BLaER1 treated with 17β-estradiol and CSF1 and Interleukin-3, amounts not matched to agents 10 nM and 100 nM (cell line): ENCODE results near the gene C10orf62.

Experiments
- H3K27ac ChIP-seq, 11 experiments: shearing (Covaris generic); formaldehyde crosslinking; 2 replicates each; pipeline ENCODE4 v1.8.1; 2022
- H3K27me3 ChIP-seq, 11 experiments: shearing (Covaris generic); formaldehyde crosslinking; 2 replicates each; pipeline ENCODE4 v1.8.1; 2022
- H3K36me3 ChIP-seq, 11 experiments: shearing (Covaris generic); formaldehyde crosslinking; 2 replicates each; pipeline ENCODE4 v1.8.1; 2022
- H3K4me1 ChIP-seq, 10 experiments: shearing (Covaris generic); formaldehyde crosslinking; 2 replicates each; pipeline ENCODE4 v1.8.1; 2022
- H3K4me2 ChIP-seq, 11 experiments: shearing (Covaris generic); formaldehyde crosslinking; 2 replicates each; pipeline ENCODE4 v1.8.1; 2022
- H3K4me3 ChIP-seq, 10 experiments: shearing (Covaris generic); formaldehyde crosslinking; 2 replicates each; pipeline ENCODE4 v1.8.1; 2022
- H3K9ac ChIP-seq, 11 experiments: shearing (Covaris generic); formaldehyde crosslinking; 2 replicates each; pipeline ENCODE4 v1.8.1; 2022
- H3K9me3 ChIP-seq, 11 experiments: shearing (Covaris generic); formaldehyde crosslinking; replicated peaks in 1 of 11; 2 replicates each; pipeline ENCODE4 v1.8.1; 2022
- H4K20me1 ChIP-seq, 11 experiments: shearing (Covaris generic); formaldehyde crosslinking; 2 replicates each; pipeline ENCODE4 v1.8.1; 2022
- Cebpa-rat ChIP-seq, 11 experiments: shearing (Covaris generic); IDR thresholded peaks; 2 replicates each; pipeline ENCODE4 v1.8.1; 2022

The C10orf62 gene, protein sequence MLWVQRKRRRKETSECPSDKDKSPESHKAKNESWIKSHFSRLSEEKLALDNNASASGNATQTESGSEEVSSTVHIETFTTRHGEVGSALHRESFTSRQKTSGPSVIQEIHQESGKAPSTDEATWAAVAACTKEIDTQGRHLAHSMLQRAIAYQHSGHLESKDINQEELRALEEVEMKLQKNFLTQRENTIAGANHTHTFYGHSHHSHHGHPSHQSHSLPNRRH

DNA sequence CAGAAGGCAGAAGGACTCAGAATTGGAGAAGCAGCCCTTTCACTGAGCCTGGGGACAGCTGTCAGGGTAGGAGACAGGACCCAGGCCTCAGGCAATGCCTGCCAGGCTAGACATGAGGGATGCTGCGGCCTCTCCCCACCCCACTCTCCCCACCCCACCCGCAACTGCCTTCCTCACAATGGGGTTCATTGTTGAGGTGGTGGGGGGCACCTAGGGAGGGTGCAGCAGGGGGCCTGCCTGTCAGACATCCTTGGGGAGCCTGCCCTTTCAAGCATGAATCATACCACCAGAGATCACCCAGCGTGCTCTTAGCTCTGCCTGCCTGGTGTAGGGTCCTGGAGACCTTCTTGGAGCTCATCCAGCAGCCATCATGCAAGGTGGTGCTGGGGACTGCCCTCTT, at the start of gene C10orf62:
C10orf62 (plus strand) TSS at position 243 of the 400 bp plus-strand sequence. CDS start 177 bp downstream, outside the sequence.
- no peak within 1 kb of the TSS for H3K27ac ChIP-seq
- no peaks in the 10 kb centered on the region for H4K20me1 ChIP-seq
- no peaks in the 10 kb centered on the region for H3K36me3 ChIP-seq
- no peak for TF ChIP-seq Cebpa-rat (IDR thresholded peaks at IDR 0.05)
- H3K4me3 ChIP-seq: no peak within 1 kb of the TSS
- no peaks in the 10 kb centered on the region for H3K9me3 ChIP-seq
- peaks cover 0 to 12% (median 0%) of the 10 kb centered on the region in 10 experiments; a peak in 3 of 20 replicates for H3K4me1 ChIP-seq
- H3K4me2 ChIP-seq: 0 out of 22 replicates have a peak within 1 kb of the TSS, but pooled peaks of 1 of the 11 experiments have one; percentile 1
- no peak within 1 kb of the TSS for H3K9ac ChIP-seq
- no peaks in the 10 kb centered on the region for H3K27me3 ChIP-seq

DNA sequence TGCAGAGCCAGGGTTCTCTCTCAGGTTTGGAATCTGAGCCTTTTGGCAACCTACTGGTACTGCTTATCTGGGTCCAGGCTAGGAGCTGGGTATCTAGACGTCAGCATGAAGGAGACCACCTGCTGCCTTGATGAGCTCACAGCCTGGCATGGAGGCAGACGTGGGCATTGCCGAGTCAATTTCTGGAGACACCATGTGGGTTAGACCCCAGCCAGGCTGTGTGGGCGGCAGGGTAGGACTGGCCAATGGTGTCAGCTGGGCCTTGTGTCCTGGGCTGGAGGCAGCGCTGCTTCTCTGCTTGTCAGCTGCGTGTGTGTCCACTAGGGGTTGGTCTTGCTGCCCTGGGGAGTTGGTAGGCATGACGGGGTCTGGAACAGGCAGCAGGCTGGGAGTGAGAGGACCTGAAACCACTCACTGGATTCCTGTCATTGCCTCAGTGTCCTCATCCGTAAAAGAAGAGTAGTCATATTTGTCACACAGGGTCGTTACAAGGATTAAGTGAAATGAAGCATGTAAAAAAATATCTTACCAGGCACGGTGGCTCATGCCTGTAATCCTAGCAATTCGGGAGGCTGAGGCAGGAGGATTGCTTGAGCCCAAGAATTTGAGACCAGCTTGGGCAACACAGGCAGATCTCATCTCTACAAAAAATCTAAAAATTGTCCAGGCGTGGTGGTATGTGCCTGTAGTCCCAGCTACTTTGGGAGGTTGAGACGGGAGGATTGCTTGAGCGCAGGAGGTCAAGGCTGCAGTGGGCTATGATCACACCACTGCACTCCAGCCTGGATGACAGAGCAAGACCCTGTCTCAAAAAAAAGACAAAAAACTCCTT, 48.6 kb upstream of the C10orf62 start:
- Histone ChIP-seq H3K36me3 (no peaks in the 10 kb centered on the region), H4K20me1 (peaks cover 0 to 17% (median 0%) of the 10 kb centered on the region in 11 experiments; a peak in 4 of 22 replicates), H3K4me2 (peak overlapping the region in 6 of 11 experiments; percentile 86 to 95 (median 93); a peak in 9 of 22 replicates), H3K27me3 (no peaks in the 10 kb centered on the region), H3K9me3 (no peaks in the 10 kb centered on the region), H3K4me3 (no peak overlapping the region), H3K27ac (0 out of 22 replicates have a peak overlapping the region, but pooled peaks of 1 of the 11 experiments have one; percentile 9), H3K4me1 (peaks cover 23 to 65% (median 40%) of the 10 kb centered on the region in 10 experiments), H3K9ac (0 out of 22 replicates have a peak overlapping the region, but pooled peaks of 1 of the 11 experiments have one; percentile 23)
- TF ChIP-seq Cebpa-rat (IDR thresholded peaks at IDR 0.05): no peak

DNA sequence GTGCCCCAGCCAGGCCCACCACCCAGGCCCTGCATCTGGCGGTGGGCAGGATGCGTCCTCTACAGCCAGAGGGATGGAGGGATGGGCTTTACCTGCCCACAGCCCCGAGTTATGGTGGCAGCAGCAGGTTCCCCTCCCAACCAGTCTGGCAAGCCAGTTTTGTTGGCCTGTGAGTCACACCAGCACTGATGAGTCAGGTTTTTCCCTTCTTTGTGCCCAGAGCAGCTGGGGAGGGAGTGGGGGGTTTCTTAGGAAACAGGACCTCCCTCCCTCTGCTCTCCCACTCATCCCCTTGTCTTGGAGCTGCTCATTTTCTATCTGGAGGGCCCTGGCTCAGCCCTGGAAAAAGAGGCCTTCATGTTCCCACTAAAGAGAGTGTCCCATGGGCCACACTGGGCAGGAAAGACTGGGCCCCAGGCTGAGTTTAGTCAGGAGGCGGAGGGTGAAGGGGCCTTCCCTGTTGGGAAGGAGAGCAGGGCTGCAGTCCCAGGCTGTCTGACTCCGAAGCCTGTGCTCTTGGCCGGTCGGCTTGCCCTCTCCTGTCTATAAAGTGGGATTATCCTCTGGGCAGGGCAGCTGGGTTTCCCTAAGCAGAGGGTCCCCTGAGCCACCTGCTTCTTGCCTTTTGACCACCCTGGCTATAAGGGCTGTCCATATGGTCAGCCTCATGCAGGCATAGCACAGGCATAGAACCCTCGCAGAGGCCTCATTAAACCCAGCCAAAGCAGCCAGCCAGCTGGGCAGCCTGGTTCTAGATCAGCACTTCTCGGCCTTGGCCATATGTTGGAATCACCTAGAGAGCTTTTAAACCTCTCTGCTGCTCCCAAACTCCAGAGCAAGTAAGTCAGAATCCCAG, 47.1 kb upstream of the C10orf62 start:
- TF ChIP-seq Cebpa-rat (IDR thresholded peaks at IDR 0.05): no peak
- Histone ChIP-seq H3K27me3 (no peaks in the 10 kb centered on the region), H4K20me1 (peaks cover 0 to 11% (median 0%) of the 10 kb centered on the region in 11 experiments; a peak in 4 of 22 replicates), H3K27ac (peak overlapping the region; percentile 41 to 84 (median 71)), H3K9me3 (no peaks in the 10 kb centered on the region), H3K4me3 (peak overlapping the region in 3 of 10 experiments; percentile 0 to 25 (median 16); a peak in 4 of 20 replicates), H3K36me3 (no peaks in the 10 kb centered on the region), H3K9ac (peak overlapping the region; percentile 1 to 66 (median 42); a peak in 18 of 22 replicates), H3K4me2 (peak overlapping the region; percentile 41 to 95 (median 92)), H3K4me1 (peaks cover 23 to 80% (median 43%) of the 10 kb centered on the region in 10 experiments)

DNA sequence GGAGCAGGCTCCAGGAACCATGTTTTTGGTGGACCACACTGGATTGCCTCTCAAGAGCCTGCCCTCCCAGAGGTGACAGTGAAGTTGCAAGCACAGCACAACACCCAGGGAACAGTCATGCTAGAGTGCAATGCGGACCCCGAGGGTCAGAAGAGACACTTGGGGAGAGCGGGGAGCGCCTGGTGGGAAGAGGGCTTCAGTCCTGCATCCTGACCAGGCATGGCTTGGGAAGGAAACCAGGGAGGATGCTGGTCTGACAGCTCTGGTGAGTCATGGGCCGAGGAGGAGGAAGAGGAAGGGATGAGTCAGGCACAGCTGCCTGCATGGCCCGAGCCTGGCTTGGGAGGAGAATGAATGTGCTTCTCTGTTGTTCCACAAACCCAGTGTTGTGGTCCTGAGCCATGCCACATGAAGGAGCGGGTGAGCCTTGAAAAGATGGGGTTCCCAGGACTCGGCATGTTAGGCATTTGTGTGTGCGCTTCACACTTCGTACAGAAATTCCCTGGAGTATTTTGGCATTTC, 46.4 kb upstream of the C10orf62 start:
- Histone ChIP-seq H3K36me3 (no peaks in the 10 kb centered on the region), H3K9ac (peak overlapping the region in 9 of 11 experiments; percentile 5 to 66 (median 49); a peak in 15 of 22 replicates), H3K4me1 (peaks cover 23 to 87% (median 43%) of the 10 kb centered on the region in 10 experiments), H4K20me1 (peaks cover 0 to 10% (median 0%) of the 10 kb centered on the region in 11 experiments; a peak in 4 of 22 replicates), H3K4me2 (peak overlapping the region; percentile 41 to 95 (median 92)), H3K9me3 (no peaks in the 10 kb centered on the region), H3K4me3 (peak overlapping the region in 3 of 10 experiments; percentile 0 to 33 (median 25); a peak in 4 of 20 replicates), H3K27me3 (no peaks in the 10 kb centered on the region), H3K27ac (peak overlapping the region; percentile 41 to 84 (median 71); a peak in 21 of 22 replicates)
- no peak for TF ChIP-seq Cebpa-rat (IDR thresholded peaks at IDR 0.05)

DNA sequence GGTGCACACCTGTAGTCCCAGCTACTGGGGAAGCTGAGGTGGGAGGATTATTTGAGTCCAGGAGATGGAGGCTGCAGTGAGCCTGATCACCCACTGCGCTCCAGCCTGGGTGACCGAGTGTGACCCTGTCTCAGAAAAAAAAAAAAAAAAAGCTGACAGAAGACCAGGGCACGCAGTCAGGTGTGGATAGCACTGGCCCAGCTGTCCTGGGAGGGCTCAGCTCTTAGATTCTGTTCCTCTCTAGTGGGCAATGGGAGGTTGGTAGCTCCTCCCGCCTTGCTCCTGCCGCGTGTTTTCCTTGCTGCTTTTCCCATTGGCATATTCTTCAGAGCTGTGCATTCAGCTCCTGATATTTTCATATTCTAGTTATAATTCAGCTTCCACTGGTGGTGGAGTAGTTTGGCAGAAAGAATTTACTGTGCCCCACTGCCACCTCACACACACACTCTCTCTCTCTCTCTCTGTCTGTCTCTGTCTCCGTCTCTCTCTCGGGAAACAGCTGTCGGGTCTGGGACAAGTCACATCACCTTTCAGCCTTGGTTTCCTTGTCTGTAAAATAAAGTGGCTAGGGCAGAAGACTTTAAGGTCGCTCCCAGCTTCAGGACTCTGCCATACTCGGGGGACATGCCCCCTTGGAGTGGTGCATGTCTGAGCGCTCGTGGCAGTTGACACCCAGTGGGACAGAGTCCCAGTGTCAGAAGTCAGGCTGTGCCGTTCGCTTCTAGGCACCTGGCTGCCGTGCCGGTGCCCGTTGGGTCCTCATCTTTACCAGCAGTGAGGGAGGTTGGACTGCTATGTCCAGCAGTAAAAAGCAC, 42.9 kb upstream of the C10orf62 start:
- H3K36me3 ChIP-seq: no peaks in the 10 kb centered on the region
- H3K9ac ChIP-seq: no peak overlapping the region; a peak in 1 of 22 replicates
- no peaks in the 10 kb centered on the region for H3K27me3 ChIP-seq
- no peak for TF ChIP-seq Cebpa-rat (IDR thresholded peaks at IDR 0.05)
- peaks cover 23 to 86% (median 45%) of the 10 kb centered on the region in 10 experiments for H3K4me1 ChIP-seq
- no peak overlapping the region for H3K4me3 ChIP-seq
- no peak overlapping the region for H3K27ac ChIP-seq
- peaks cover 0 to 10% (median 0%) of the 10 kb centered on the region in 11 experiments; a peak in 4 of 22 replicates for H4K20me1 ChIP-seq
- peak overlapping the region in 4 of 11 experiments; percentile 16 to 74 (median 62); a peak in 8 of 22 replicates for H3K4me2 ChIP-seq
- no peaks in the 10 kb centered on the region for H3K9me3 ChIP-seq

DNA sequence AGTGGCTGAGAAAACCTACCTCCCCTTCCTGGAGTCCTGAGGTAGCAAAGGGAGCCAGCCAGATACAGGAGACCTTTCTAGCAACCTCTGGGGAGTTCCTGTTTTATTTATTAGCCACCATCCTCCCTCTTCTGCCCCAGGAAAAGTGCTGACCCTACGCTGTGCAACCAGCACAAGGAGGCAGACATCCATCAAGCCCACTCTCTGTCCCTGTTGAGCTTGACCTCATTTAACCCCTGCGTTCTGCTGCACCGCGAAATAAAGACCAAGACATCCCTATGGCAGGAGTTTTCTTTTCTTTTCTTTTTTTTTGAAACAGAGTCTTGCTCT, 42.3 kb upstream of the C10orf62 start:
- H3K27me3 ChIP-seq: no peaks in the 10 kb centered on the region
- H3K4me3 ChIP-seq: no peak overlapping the region
- H3K9me3 ChIP-seq: no peaks in the 10 kb centered on the region
- peaks cover 17 to 81% (median 39%) of the 10 kb centered on the region in 10 experiments for H3K4me1 ChIP-seq
- no peak overlapping the region for H3K9ac ChIP-seq
- no peak overlapping the region for H3K27ac ChIP-seq
- TF ChIP-seq Cebpa-rat (IDR thresholded peaks at IDR 0.05): no peak
- peak overlapping the region in 4 of 11 experiments; percentile 16 to 74 (median 62); a peak in 8 of 22 replicates for H3K4me2 ChIP-seq
- H3K36me3 ChIP-seq: no peaks in the 10 kb centered on the region
- H4K20me1 ChIP-seq: peaks cover 0 to 7% (median 0%) of the 10 kb centered on the region in 11 experiments; a peak in 4 of 22 replicates

DNA sequence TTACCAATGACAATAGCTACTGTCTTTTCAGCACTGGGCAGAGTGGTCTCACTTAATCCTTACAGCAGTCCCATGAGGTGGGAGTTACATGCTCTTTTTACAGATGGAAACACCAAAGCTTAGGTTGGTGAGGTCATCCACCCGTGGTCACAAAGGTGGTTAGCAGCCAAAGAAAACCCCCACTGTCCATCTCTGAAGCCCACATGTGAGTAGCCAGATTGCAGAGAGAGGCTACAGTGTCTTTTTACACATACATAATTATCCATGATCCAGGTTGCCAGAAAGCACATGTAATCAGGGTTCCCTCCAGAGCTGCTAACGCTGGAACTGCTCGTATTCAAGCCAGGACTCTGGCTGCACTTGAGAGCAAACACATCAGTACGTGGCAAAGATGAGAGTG, 41.6 kb upstream of the C10orf62 start:
- H3K27me3 ChIP-seq: no peaks in the 10 kb centered on the region
- H3K4me1 ChIP-seq: peaks cover 10 to 73% (median 32%) of the 10 kb centered on the region in 10 experiments
- no peak overlapping the region for H3K4me3 ChIP-seq
- no peak overlapping the region for H3K9ac ChIP-seq
- no peak overlapping the region; a peak in 1 of 22 replicates for H3K27ac ChIP-seq
- no peaks in the 10 kb centered on the region for H3K9me3 ChIP-seq
- no peaks in the 10 kb centered on the region; a peak in 2 of 22 replicates for H4K20me1 ChIP-seq
- H3K36me3 ChIP-seq: no peaks in the 10 kb centered on the region
- no peak for TF ChIP-seq Cebpa-rat (IDR thresholded peaks at IDR 0.05)
- H3K4me2 ChIP-seq: peak overlapping the region in 2 of 11 experiments; percentile 63 to 74; a peak in 5 of 22 replicates
